AG04450 (cell line): Measurements from ENCODE around the gene SLC13A5. TPM values are rescaled to one million over a fixed set of nuclear protein-coding genes. Genes with fewer than 3 reads are reported as not detected.

Experiments used
- CTCF ChIA-PET: fragments of 300-600, 350-600 bp; formaldehyde crosslinking; extraction: SDS; loops from one replicate; lab custom pipeline; 2022; ENCODE audit warnings: antibody characterized with exemption, inconsistent platforms; lab: Charles Lee
- POLR2A ChIA-PET: fragments of 350-600 bp; formaldehyde crosslinking; extraction: SDS; loops from one replicate; lab custom pipeline; 2021; ENCODE audit warnings: antibody characterized with exemption, inconsistent platforms; lab: Yijun Ruan, JAX
- DNase-seq: peaks from one replicate; pipeline ENCODE4 v3.0.0-alpha.2; 2011; ENCODE audit warnings: low read depth, low spot score
- H3K27ac ChIP-seq: one replicate; pipeline ENCODE4 v1.5.1; 2012; ENCODE audit warnings: low read depth, low read length, control low read depth
- H3K27me3 ChIP-seq: one replicate; pipeline ENCODE4 v1.6.0; 2012; ENCODE audit warnings: low read length; ENCODE audit not compliant: control insufficient read depth, insufficient read depth
- H3K4me3 ChIP-seq: 2 replicates; pipeline ENCODE4 v1.5.1; 2011; ENCODE audit warnings: mild to moderate bottlenecking, low read depth, low read length, control low read depth
- H3K9me3 ChIP-seq: 2 replicates; pipeline ENCODE4 v1.5.1; 2012; ENCODE audit warnings: low read length; ENCODE audit not compliant: control insufficient read depth, insufficient read depth
- polyA plus RNA-seq: library from polyadenylated mRNA; depleted of rRNA; stranded (reverse); fragments of >200 nt; gene quantifications from 2 replicates; pipeline ENCODE4 v1.2.3, GENCODE V29; 2011
- TF ChIP-seq, protein P1 (sequence below): IDR thresholded peaks from 2 replicates; pipeline ENCODE4 v1.5.1; 2011; ENCODE audit warnings: low read depth, low read length, control low read depth, inconsistent platforms

The SLC13A5 gene
- polyA plus RNA-seq, 1 experiment: not detected

DNA sequence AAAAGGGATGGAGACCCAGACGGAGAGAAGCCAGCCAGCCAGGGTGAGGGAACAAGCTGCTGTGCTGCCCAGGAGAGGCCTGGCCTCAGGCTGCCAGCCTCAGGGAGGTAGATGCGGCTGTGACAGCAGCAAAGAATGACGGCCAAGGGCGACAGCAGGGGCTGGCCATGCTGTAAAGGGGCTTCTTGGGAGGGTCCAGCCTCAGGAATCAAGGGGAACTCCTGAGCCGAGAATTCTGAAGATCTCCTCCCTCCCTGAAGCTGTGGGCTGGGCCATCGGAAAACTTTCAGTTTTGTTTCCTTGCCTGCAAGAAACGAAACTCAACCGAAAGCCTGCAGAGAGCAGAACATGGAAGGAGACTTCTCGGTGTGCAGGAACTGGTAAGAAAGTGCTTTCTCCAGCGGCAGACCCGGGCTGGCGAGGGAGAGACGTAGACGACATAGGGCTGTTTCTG lies 42.6 kb upstream of the SLC13A5 start, which contains the start of gene XAF1:
TSS of gene XAF1 (plus strand) at position 316 of the 454 bp plus-strand sequence. CDS start at position 349, 33 bp downstream.
- TF ChIP-seq, protein P1, sequence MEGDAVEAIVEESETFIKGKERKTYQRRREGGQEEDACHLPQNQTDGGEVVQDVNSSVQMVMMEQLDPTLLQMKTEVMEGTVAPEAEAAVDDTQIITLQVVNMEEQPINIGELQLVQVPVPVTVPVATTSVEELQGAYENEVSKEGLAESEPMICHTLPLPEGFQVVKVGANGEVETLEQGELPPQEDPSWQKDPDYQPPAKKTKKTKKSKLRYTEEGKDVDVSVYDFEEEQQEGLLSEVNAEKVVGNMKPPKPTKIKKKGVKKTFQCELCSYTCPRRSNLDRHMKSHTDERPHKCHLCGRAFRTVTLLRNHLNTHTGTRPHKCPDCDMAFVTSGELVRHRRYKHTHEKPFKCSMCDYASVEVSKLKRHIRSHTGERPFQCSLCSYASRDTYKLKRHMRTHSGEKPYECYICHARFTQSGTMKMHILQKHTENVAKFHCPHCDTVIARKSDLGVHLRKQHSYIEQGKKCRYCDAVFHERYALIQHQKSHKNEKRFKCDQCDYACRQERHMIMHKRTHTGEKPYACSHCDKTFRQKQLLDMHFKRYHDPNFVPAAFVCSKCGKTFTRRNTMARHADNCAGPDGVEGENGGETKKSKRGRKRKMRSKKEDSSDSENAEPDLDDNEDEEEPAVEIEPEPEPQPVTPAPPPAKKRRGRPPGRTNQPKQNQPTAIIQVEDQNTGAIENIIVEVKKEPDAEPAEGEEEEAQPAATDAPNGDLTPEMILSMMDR: no peak
- no peaks in the 10 kb centered on the region for H3K27me3 ChIP-seq
- H3K4me3 ChIP-seq: peak within 1 kb of the TSS; percentile 60
- DNase-seq: peak; percentile 26
- peak within 1 kb of the TSS; percentile 91 for H3K27ac ChIP-seq
- no peaks in the 10 kb centered on the region for H3K9me3 ChIP-seq
- POLR2A ChIA-PET: no interaction called here
- CTCF ChIA-PET: interaction anchor here (0.7 to 1.4 kb wide), 2 partner anchors 155 to 171 kb away, joined by 3 to 4 read pairs; no protein-coding TSS in a partner anchor

DNA sequence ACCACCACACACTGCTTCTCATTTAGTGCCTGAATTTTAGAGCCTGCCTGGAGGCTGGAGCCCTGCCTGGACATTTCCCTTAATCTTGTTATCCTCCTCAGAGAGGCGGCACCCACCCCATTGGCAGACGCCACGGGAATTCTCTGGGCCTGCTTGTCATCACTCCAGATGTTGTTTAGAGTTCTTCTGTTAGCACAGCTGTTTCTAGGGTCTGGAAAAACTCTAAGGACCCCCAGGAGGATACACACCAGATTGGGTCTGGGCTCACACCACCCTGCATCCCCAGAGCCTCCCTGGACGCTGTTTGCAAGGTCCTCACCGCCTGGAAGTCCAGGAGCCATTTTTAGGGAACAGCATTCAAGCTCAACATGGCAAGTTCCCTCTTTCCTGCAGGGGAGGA lies 42.1 kb upstream of the SLC13A5 start:
- CTCF ChIA-PET: interaction anchor here (0.7 to 1.4 kb wide), 3 partner anchors 88 to 172 kb away, joined by 3 to 4 read pairs (median 4); no protein-coding TSS in a partner anchor
- H3K27ac ChIP-seq: peak overlapping the region; percentile 91
- H3K4me3 ChIP-seq: peak overlapping the region; percentile 60
- no peaks in the 10 kb centered on the region for H3K9me3 ChIP-seq
- POLR2A ChIA-PET: no interaction called here
- TF ChIP-seq, protein P1: no peak
- no peaks in the 10 kb centered on the region for H3K27me3 ChIP-seq
- DNase-seq: no peak

DNA sequence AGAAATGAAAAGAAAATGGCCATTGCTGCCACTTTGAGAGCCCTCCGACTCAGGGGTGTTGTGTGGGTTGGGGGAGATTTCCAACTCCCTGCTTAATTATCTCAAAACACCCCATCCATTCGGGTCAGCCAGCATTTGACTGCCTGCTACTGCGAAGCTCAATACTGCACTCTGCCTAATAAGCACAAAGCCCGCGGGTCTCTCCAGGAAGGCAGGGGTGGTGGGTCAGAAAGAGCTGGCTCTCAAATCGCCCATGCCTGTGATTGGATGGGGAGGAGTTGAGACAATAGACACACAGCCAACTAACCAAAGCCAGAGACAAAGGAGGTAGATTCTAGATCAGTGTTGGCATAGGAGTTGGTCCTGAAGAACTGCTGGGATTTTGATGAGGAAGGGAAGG lies 40.4 kb upstream of the SLC13A5 start:
- ChIA-PET POLR2A (no interaction called here), CTCF (no interaction called here)
- Histone ChIP-seq H3K9me3 (no peaks in the 10 kb centered on the region), H3K27ac (peak overlapping the region; percentile 100), H3K4me3 (no peak overlapping the region), H3K27me3 (no peaks in the 10 kb centered on the region)
- DNase-seq: no peak
- TF ChIP-seq, protein P1: no peak

DNA sequence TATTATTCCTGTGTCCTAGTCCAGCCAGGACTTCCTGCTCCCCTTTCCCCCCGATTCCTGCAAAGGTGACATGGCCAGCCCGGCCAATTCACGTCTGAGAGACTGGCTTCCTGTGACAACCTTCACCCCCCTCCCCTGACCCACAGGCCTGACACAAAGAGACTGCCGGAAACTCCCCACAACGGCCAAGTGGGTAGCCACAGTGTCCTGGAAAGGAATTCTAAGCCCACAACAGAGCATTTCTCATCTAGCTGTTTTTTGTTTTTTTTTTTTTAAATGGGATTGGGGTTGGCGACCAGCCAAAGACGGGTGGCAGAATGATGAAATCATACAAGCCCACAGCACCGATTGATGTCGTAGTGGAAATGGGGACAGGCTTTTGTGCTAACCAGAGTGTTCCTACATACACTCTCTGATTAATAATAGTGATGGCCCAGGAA lies 39.9 kb upstream of the SLC13A5 start:
- ChIA-PET POLR2A (no interaction called here), CTCF (interaction anchor here (1.9 kb wide), 1 partner anchor 158 kb away, joined by 7 read pairs; no protein-coding TSS in a partner anchor)
- DNase-seq: peak; percentile 20
- Histone ChIP-seq H3K4me3 (peak overlapping the region; percentile 13), H3K27ac (peak overlapping the region; percentile 100), H3K27me3 (no peaks in the 10 kb centered on the region), H3K9me3 (no peaks in the 10 kb centered on the region)
- TF ChIP-seq, protein P1: no peak
